GM12878 (cell line): ENCODE data around the gene INTS13.

ENCODE experiments used
- CBX3 ChIP-seq: fragments of 200-600 bp; sonication (generic); IDR thresholded peaks from 2 replicates; pipeline ENCODE4 v1.6.1; 2016; ENCODE audit warnings: low read depth, borderline replicate concordance
- EZH2 ChIP-seq: IDR thresholded peaks from 2 replicates; pipeline ENCODE4 v1.6.1; 2012; ENCODE audit warnings: low read depth, mild to moderate bottlenecking, control low read depth, inconsistent platforms, low read length, borderline replicate concordance; ENCODE audit not compliant: control insufficient read depth
- TF ChIP-seq, protein P1 (sequence below), 3 experiments: IDR thresholded peaks in 2 of 3; conservative IDR thresholded peaks in 1 of 3; 2 replicates each; pipeline ENCODE4 v1.5.1; 2011; ENCODE audit warnings: low read depth in 3 of 3, low read length in 3 of 3, mild to moderate bottlenecking in 3 of 3, control low read depth in 2 of 3, moderate library complexity in 2 of 3, inconsistent platforms in 1 of 3, mixed read lengths in 1 of 3; ENCODE audit not compliant: control insufficient read depth in 2 of 3, insufficient read depth in 1 of 3; ENCODE audit errors: extremely low read depth in 1 of 3

GRCh38 chr12:26863515-26863914 lies 74.3 kb downstream of the INTS13 start:
- TF ChIP-seq EZH2 (no peak), CBX3 (no peak)
- TF ChIP-seq, protein P1, sequence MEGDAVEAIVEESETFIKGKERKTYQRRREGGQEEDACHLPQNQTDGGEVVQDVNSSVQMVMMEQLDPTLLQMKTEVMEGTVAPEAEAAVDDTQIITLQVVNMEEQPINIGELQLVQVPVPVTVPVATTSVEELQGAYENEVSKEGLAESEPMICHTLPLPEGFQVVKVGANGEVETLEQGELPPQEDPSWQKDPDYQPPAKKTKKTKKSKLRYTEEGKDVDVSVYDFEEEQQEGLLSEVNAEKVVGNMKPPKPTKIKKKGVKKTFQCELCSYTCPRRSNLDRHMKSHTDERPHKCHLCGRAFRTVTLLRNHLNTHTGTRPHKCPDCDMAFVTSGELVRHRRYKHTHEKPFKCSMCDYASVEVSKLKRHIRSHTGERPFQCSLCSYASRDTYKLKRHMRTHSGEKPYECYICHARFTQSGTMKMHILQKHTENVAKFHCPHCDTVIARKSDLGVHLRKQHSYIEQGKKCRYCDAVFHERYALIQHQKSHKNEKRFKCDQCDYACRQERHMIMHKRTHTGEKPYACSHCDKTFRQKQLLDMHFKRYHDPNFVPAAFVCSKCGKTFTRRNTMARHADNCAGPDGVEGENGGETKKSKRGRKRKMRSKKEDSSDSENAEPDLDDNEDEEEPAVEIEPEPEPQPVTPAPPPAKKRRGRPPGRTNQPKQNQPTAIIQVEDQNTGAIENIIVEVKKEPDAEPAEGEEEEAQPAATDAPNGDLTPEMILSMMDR (IDR thresholded peaks at IDR 0.05 in 2 of 3, conservative IDR thresholded peaks at IDR 0.05 in 1 of 3; ENCODE audit: control insufficient read depth in 2 of 3, extremely low read depth in 1 of 3, insufficient read depth in 1 of 3, low read depth in 3 of 3, low read length in 3 of 3): 0 out of 6 replicates have a peak, but pooled peaks of 1 of the 3 experiments have one; percentile 24
